ENCODE data around the gene PRKD2. TPM values are rescaled to one million over a fixed set of nuclear protein-coding genes. Genes with fewer than 3 reads are reported as not detected.
A peak's percentile ranks its signal among the peaks of the same experiment; 100 is the strongest.

Gene PRKD2
- total and polyA plus RNA-seq, 10 of the 15 experiments (the other 5 are each of a cell fraction or from before 2014, with no cell fraction given), result 2.3 to 98.8 (median 32.9) TPM

- ChIA-PET SMC1A (ENCODE audit: uncharacterized antibody, unreplicated experiment) (interaction anchor here (1.5 to 2.0 kb wide), 3 partner anchors 18 to 26 kb away, joined by 5 to 17 read pairs (median 9); partner anchors contain the start of gene DACT3), RAD21 (ENCODE audit: unreplicated experiment) (interaction anchor here (1.4 to 1.9 kb wide), 5 partner anchors 12 to 25 kb away, joined by 4 to 18 read pairs (median 7); partner anchors contain the start of gene DACT3), POLR2A (interaction anchor here (0.6 to 1.1 kb wide), 3 partner anchors 11 to 112 kb away, joined by 4 to 6 read pairs (median 4); partner anchors contain the start of gene PTGIR), CTCF (interaction anchor here (0.6 to 1.7 kb wide), 5 partner anchors 17 to 25 kb away, joined by 3 to 12 read pairs (median 7); no protein-coding TSS in a partner anchor)
- in situ Hi-C loops (cut with MboI), result no loop called here
- no peak for ATAC-seq
- H3K79me2 ChIP-seq (ENCODE audit: control insufficient read depth, insufficient read depth, low read length), result no peaks in the 10 kb centered on the region
- no peak for DNase-seq (ENCODE audit: low read depth, low spot score)
- H3K9ac ChIP-seq (ENCODE audit: control insufficient read depth, insufficient read depth, low read length), result no peak within 1 kb of the TSS
- H3K9me3 ChIP-seq (replicated peaks; ENCODE audit: control insufficient read depth, insufficient read depth, low read length), result no peaks in the 10 kb centered on the region; the same call in 2 of the 3 replicates
- peak within 1 kb of the TSS; percentile 66; the same call in 1 of the 2 replicates for H3K4me2 ChIP-seq (ENCODE audit: control insufficient read depth, insufficient read depth)
- no peak within 1 kb of the TSS for H3K4me3 ChIP-seq
- no peaks in the 10 kb centered on the region for H4K20me1 ChIP-seq (ENCODE audit: control insufficient read depth, insufficient read depth)
- FAIRE-seq, result no peak
- peaks cover 0 to 3% of the 10 kb centered on the region in 2 experiments; a peak in 1 of 4 replicates for H3K27me3 ChIP-seq (replicated peaks in 1 of 2; ENCODE audit: control insufficient read depth in 2 of 2, insufficient read depth in 2 of 2, low read length in 1 of 2)
- WGBS (ENCODE audit: insufficient coverage, insufficient replicate concordance, low lambda C conversion rate, missing lambda C conversion rate), result 13% methylated on average over 21 of the region's 34 CpGs
- H3K27ac ChIP-seq (ENCODE audit: control insufficient read depth, insufficient read depth), result no peak within 1 kb of the TSS
- BruUV-seq (replicated peaks), result no TSS peak
- H3K4me1 ChIP-seq (ENCODE audit: control insufficient read depth, insufficient read depth, low read length), result peaks cover 25% of the 10 kb centered on the region
- intact Hi-C loops (cut with micrococcal nuclease; ENCODE audit: unreplicated experiment), result no loop called here
- no peak within 1 kb of the TSS; the same call in 1 of the 2 replicates for H2AFZ ChIP-seq (ENCODE audit: control insufficient read depth, low read depth, low read length)
- H3K36me3 ChIP-seq (ENCODE audit: control insufficient read depth in 2 of 2, insufficient read depth in 2 of 2, low read length in 1 of 2), result no peaks in the 10 kb centered on the region
- TF ChIP-seq SMARCA5 (IDR thresholded peaks at IDR 0.05) (no peak), NFYA (IDR thresholded peaks at IDR 0.05; ENCODE audit: borderline replicate concordance, low read depth, low read length) (no peak), IRF5 (IDR thresholded peaks at IDR 0.05; ENCODE audit: borderline replicate concordance) (no peak), MEF2B (IDR thresholded peaks at IDR 0.05; ENCODE audit: partially characterized antibody, poor library complexity, severe bottlenecking) (peak; percentile 39), ETV6 (conservative IDR thresholded peaks at IDR 0.05 in 1 of 2, IDR thresholded peaks at IDR 0.05 in 1 of 2; ENCODE audit: borderline replicate concordance in 1 of 2, low read depth in 1 of 2) (no peak), ZBTB33 (IDR thresholded peaks at IDR 0.05) (peak; percentile 96), SUZ12 (IDR thresholded peaks at IDR 0.05; ENCODE audit: unreplicated experiment) (no peak), YBX1 (IDR thresholded peaks at IDR 0.05) (no peak), TARDBP (IDR thresholded peaks at IDR 0.05; ENCODE audit: borderline replicate concordance) (no peak), ZNF384 (IDR thresholded peaks at IDR 0.05; ENCODE audit: borderline replicate concordance, low read depth, low read length) (peak; percentile 18; the same call in 1 of the 2 replicates), SUPT20H (IDR thresholded peaks at IDR 0.05; ENCODE audit: borderline replicate concordance, control insufficient read depth, low read depth, low read length) (no peak), IKZF2 (IDR thresholded peaks at IDR 0.05) (0 out of 4 replicates have a peak, but pooled peaks of 1 of the 2 experiments have one; percentile 24), RFX5 (IDR thresholded peaks at IDR 0.05; ENCODE audit: low read depth, low read length) (no peak), JUNB (IDR thresholded peaks at IDR 0.05) (no peak), PAX8 (IDR thresholded peaks at IDR 0.05) (no peak), SMAD1 (IDR thresholded peaks at IDR 0.05; ENCODE audit: low read depth, partially characterized antibody) (no peak), RUNX3 (IDR thresholded peaks at IDR 0.05; ENCODE audit: low read length) (no peak), CBFB (IDR thresholded peaks at IDR 0.05; ENCODE audit: low read depth) (no peak), FOXM1 (IDR thresholded peaks at IDR 0.05; ENCODE audit: low read depth, low read length) (no peak)
Observed at GRCh38 chr19:46635920-46636761, 80.8 kb downstream of the PRKD2 start, which contains the start of gene GNG8. TSS of gene GNG8 (minus strand) at chr19:46636202. CDS start at chr19:46634682, 1,520 bp downstream.

Data from GM12878 (cell line).